DOHH2 (cell line): Measurements from ENCODE around the gene ZNF503.

ENCODE experiments used
- CTCF ChIP-seq: fragments of 200-600 bp; sonication (generic); IDR thresholded peaks from one replicate; pipeline ENCODE4 v1.5.1; 2014; ENCODE audit warnings: antibody characterized with exemption, mild to moderate bottlenecking, low read depth, low read length; ENCODE audit not compliant: poor library complexity, severe bottlenecking
- EZH2phosphoT487 ChIP-seq: fragments of 200-600 bp; sonication (generic); IDR thresholded peaks from 2 replicates; pipeline ENCODE4 v1.6.1; 2017; ENCODE audit warnings: borderline replicate concordance, mild to moderate bottlenecking, antibody characterized with exemption, low read length, moderate library complexity, mixed read lengths

- TF ChIP-seq CTCF (no peak), EZH2phosphoT487 (no peak)
These were observed 38.2 kb upstream of the ZNF503 start for GRCh38 chr10:75439811-75440210.
